ENCODE data around the gene SLC13A3. TPM values are rescaled to one million over a fixed set of nuclear protein-coding genes. Genes with fewer than 3 reads are reported as not detected.

Gene SLC13A3
- total RNA-seq, 1 experiment from 2014 or later, result 17.5 TPM

GRCh38 chr20:46627234-46627633 is 24.0 kb downstream of the SLC13A3 start:
- no peak overlapping the region for H3K27ac Mint-ChIP-seq
- Histone ChIP-seq H3K27ac (ENCODE audit: insufficient read length, low read depth, low read length) (no peak overlapping the region), H3K4me2 (ENCODE audit: insufficient read depth, insufficient read length, low read length) (no peak overlapping the region), H2BK5ac (ENCODE audit: insufficient read length, low read length) (no peak overlapping the region), H4K8ac (replicated peaks; ENCODE audit: insufficient read length, low read depth, low read length) (no peak overlapping the region), H3K4me1 (ENCODE audit: insufficient read depth, low read length) (no peaks in the 10 kb centered on the region; the same call in 1 of the 2 replicates), H3K9ac (ENCODE audit: extremely low read depth, insufficient read length, low read length) (no peak overlapping the region), H3K23ac (ENCODE audit: insufficient read length, low read depth, low read length) (no peak overlapping the region), H3K27me3 (ENCODE audit: insufficient read depth, low read length) (no peaks in the 10 kb centered on the region), H2AFZ (ENCODE audit: low read length) (no peak overlapping the region), H2BK12ac (ENCODE audit: insufficient read length, low read depth, low read length) (no peak overlapping the region), H3K79me2 (ENCODE audit: insufficient read depth, low read length) (no peaks in the 10 kb centered on the region), H4K5ac (ENCODE audit: insufficient read length, low read depth, low read length) (no peak overlapping the region), H3K4ac (ENCODE audit: low read depth, low read length) (no peak overlapping the region), H3K18ac (ENCODE audit: insufficient read length, low read depth, low read length) (no peak overlapping the region), H2BK20ac (ENCODE audit: low read depth, low read length, poor library complexity, severe bottlenecking) (no peak overlapping the region), H3K9me3 (ENCODE audit: control insufficient read depth, low read depth, low read length) (peaks cover 6% of the 10 kb centered on the region), H4K20me1 (ENCODE audit: control insufficient read depth, insufficient read depth, insufficient read length) (no peaks in the 10 kb centered on the region), H3K56ac (ENCODE audit: insufficient read length, low read depth, low read length) (no peak overlapping the region), H4K91ac (ENCODE audit: insufficient read length, low read depth, low read length) (no peak overlapping the region), H2BK15ac (ENCODE audit: low read depth, low read length) (no peak overlapping the region), H3K23me2 (ENCODE audit: insufficient read length, low read depth, low read length, poor library complexity, severe bottlenecking) (no peaks in the 10 kb centered on the region), H2AK5ac (ENCODE audit: insufficient read length, low read length) (no peak overlapping the region), H2BK120ac (ENCODE audit: low read depth, low read length, poor library complexity, severe bottlenecking) (no peak overlapping the region), H3K79me1 (ENCODE audit: insufficient read depth, low read depth, low read length, poor library complexity, severe bottlenecking) (no peaks in the 10 kb centered on the region), H3K14ac (ENCODE audit: insufficient read depth, low read length) (no peak overlapping the region), H3T11ph (ENCODE audit: low read length) (no peak overlapping the region)
- TF ChIP-seq, protein P1, sequence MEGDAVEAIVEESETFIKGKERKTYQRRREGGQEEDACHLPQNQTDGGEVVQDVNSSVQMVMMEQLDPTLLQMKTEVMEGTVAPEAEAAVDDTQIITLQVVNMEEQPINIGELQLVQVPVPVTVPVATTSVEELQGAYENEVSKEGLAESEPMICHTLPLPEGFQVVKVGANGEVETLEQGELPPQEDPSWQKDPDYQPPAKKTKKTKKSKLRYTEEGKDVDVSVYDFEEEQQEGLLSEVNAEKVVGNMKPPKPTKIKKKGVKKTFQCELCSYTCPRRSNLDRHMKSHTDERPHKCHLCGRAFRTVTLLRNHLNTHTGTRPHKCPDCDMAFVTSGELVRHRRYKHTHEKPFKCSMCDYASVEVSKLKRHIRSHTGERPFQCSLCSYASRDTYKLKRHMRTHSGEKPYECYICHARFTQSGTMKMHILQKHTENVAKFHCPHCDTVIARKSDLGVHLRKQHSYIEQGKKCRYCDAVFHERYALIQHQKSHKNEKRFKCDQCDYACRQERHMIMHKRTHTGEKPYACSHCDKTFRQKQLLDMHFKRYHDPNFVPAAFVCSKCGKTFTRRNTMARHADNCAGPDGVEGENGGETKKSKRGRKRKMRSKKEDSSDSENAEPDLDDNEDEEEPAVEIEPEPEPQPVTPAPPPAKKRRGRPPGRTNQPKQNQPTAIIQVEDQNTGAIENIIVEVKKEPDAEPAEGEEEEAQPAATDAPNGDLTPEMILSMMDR (conservative IDR thresholded peaks at IDR 0.05), result no peak
- no CpG with 5 or more reads among the region's 4 CpGs for WGBS (ENCODE audit: extremely low coverage, insufficient read length, low lambda C conversion rate)
- H3K4me1 Mint-ChIP-seq, result peaks cover 32 to 44% of the 10 kb centered on the region in 2 experiments
- H3K4me3 Mint-ChIP-seq, result no peak overlapping the region
- no peak for DNase-seq
- peaks cover 16 to 19% of the 10 kb centered on the region in 2 experiments for H3K9me3 Mint-ChIP-seq
- peaks cover 1% of the 10 kb centered on the region; the same call in 1 of the 2 replicates for H3K27me3 Mint-ChIP-seq (ENCODE audit: low read depth)
- peaks cover 11 to 38% (median 16%) of the 10 kb centered on the region in 3 experiments; a peak in 6 of 7 replicates for H3K36me3 Mint-ChIP-seq (ENCODE audit: insufficient read depth in 1 of 3, low read depth in 3 of 3)

All from H9 (cell line).